Parathyroid adenoma (tissue), 2 donors: ENCODE data around the gene LAMA4.
A peak's percentile ranks its signal among the peaks of the same experiment; 100 is the strongest.

ENCODE experiments used
- H2AFZ ChIP-seq: fragments of 300-600 bp; sonication (generic); one replicate; pipeline ENCODE4 v1.7.0; 2017; ENCODE audit warnings: antibody characterized with exemption, mild to moderate bottlenecking
- H3K27ac ChIP-seq: fragments of 300-600 bp; sonication (generic); one replicate; pipeline ENCODE4 v1.7.0; 2017
- H3K27me3 ChIP-seq: fragments of 300-600 bp; sonication (generic); one replicate; pipeline ENCODE4 v1.7.0; 2017; ENCODE audit warnings: low read length; ENCODE audit not compliant: control insufficient read depth, insufficient read depth
- H3K36me3 ChIP-seq: fragments of 300-600 bp; sonication (generic); one replicate; pipeline ENCODE4 v1.7.0; 2017; ENCODE audit warnings: low read length; ENCODE audit not compliant: control insufficient read depth, insufficient read depth
- H3K4me1 ChIP-seq: fragments of 300-600 bp; sonication (generic); one replicate; pipeline ENCODE4 v1.7.0; 2017; ENCODE audit warnings: control low read depth
- H3K4me2 ChIP-seq: fragments of 300-600 bp; sonication (generic); one replicate; pipeline ENCODE4 v1.7.0; 2017; ENCODE audit warnings: low read length
- H3K4me3 ChIP-seq: fragments of 300-600 bp; sonication (generic); one replicate; pipeline ENCODE4 v1.7.0; 2017; ENCODE audit warnings: low read depth, low read length
- H3K79me2 ChIP-seq: fragments of 300-600 bp; sonication (generic); one replicate; pipeline ENCODE4 v1.7.0; 2017; ENCODE audit warnings: control low read depth
- H3K9ac ChIP-seq: fragments of 300-600 bp; sonication (generic); one replicate; pipeline ENCODE4 v1.7.0; 2017; ENCODE audit warnings: mild to moderate bottlenecking
- H3K9me3 ChIP-seq: fragments of 300-600 bp; sonication (generic); one replicate; pipeline ENCODE4 v1.7.0; 2017; ENCODE audit warnings: low read length; ENCODE audit not compliant: control insufficient read depth
- TF ChIP-seq, protein P1 (sequence below): fragments of 300-600 bp; sonication (generic); IDR thresholded peaks from one replicate; pipeline ENCODE4 v1.7.0; 2017; ENCODE audit warnings: antibody characterized with exemption, mild to moderate bottlenecking
- donor health status: primary hyperparathyroidism.

Gene LAMA4, protein sequence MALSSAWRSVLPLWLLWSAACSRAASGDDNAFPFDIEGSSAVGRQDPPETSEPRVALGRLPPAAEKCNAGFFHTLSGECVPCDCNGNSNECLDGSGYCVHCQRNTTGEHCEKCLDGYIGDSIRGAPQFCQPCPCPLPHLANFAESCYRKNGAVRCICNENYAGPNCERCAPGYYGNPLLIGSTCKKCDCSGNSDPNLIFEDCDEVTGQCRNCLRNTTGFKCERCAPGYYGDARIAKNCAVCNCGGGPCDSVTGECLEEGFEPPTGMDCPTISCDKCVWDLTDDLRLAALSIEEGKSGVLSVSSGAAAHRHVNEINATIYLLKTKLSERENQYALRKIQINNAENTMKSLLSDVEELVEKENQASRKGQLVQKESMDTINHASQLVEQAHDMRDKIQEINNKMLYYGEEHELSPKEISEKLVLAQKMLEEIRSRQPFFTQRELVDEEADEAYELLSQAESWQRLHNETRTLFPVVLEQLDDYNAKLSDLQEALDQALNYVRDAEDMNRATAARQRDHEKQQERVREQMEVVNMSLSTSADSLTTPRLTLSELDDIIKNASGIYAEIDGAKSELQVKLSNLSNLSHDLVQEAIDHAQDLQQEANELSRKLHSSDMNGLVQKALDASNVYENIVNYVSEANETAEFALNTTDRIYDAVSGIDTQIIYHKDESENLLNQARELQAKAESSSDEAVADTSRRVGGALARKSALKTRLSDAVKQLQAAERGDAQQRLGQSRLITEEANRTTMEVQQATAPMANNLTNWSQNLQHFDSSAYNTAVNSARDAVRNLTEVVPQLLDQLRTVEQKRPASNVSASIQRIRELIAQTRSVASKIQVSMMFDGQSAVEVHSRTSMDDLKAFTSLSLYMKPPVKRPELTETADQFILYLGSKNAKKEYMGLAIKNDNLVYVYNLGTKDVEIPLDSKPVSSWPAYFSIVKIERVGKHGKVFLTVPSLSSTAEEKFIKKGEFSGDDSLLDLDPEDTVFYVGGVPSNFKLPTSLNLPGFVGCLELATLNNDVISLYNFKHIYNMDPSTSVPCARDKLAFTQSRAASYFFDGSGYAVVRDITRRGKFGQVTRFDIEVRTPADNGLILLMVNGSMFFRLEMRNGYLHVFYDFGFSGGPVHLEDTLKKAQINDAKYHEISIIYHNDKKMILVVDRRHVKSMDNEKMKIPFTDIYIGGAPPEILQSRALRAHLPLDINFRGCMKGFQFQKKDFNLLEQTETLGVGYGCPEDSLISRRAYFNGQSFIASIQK (N-terminal part only)

DNA sequence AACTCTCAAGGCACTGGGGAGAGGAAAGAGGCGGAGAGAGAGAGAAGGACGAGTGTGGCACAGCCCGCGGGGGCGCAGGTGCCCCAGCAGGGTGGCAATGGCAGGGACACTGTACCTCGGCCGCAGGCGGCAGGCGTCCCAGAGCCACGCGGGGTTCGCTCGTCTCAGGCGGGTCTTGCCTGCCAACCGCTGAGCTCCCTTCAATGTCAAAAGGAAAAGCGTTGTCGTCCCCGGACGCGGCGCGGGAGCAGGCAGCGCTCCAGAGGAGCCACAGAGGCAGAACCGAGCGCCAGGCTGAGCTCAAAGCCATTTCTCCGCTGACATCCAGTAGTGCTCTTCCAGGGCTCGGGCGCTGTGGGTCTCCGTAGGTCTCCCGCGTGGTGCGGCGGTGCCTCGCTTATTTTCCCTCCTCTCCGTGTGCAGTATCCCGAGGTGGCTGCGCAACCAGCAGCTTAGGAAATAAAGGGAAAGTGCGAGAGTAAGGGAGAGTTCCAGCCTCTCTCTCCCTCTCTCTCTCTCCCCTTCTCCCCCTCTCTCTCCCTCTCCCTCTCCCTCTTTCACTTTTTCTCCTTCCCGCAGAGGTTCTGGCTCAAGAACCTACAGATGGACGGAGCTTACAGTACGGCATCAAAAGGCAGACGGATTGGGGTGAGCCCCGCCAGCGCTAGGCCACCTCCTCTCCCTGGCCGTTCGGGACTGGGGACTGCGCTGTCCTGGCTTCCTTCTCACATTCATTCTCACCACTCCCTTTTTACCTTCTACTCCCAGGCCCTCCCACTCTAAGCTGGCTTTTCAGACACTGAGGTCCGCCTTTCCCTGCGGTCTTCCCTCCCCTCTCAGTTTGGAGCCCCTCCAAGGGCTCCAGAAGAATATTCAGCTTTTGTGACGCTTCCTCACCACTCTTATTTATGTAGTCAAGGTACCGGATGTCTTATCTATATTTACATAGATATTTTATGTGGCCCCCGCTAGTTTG is at the start of gene LAMA4:
LAMA4 (minus strand) TSS at position 727 of the 976 bp plus-strand sequence; CDS start at position 310, 417 bp downstream.
- Histone ChIP-seq H3K4me2 (peak within 1 kb of the TSS; percentile 62), H3K4me3 (peak within 1 kb of the TSS; percentile 70), H3K79me2 (no peaks in the 10 kb centered on the region), H3K4me1 (no peaks in the 10 kb centered on the region), H3K36me3 (no peaks in the 10 kb centered on the region), H3K9me3 (no peaks in the 10 kb centered on the region), H3K27me3 (no peaks in the 10 kb centered on the region), H3K9ac (no peak within 1 kb of the TSS), H3K27ac (peak within 1 kb of the TSS; percentile 26), H2AFZ (peak within 1 kb of the TSS; percentile 64)
- TF ChIP-seq, protein P1, sequence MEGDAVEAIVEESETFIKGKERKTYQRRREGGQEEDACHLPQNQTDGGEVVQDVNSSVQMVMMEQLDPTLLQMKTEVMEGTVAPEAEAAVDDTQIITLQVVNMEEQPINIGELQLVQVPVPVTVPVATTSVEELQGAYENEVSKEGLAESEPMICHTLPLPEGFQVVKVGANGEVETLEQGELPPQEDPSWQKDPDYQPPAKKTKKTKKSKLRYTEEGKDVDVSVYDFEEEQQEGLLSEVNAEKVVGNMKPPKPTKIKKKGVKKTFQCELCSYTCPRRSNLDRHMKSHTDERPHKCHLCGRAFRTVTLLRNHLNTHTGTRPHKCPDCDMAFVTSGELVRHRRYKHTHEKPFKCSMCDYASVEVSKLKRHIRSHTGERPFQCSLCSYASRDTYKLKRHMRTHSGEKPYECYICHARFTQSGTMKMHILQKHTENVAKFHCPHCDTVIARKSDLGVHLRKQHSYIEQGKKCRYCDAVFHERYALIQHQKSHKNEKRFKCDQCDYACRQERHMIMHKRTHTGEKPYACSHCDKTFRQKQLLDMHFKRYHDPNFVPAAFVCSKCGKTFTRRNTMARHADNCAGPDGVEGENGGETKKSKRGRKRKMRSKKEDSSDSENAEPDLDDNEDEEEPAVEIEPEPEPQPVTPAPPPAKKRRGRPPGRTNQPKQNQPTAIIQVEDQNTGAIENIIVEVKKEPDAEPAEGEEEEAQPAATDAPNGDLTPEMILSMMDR = no peak

DNA sequence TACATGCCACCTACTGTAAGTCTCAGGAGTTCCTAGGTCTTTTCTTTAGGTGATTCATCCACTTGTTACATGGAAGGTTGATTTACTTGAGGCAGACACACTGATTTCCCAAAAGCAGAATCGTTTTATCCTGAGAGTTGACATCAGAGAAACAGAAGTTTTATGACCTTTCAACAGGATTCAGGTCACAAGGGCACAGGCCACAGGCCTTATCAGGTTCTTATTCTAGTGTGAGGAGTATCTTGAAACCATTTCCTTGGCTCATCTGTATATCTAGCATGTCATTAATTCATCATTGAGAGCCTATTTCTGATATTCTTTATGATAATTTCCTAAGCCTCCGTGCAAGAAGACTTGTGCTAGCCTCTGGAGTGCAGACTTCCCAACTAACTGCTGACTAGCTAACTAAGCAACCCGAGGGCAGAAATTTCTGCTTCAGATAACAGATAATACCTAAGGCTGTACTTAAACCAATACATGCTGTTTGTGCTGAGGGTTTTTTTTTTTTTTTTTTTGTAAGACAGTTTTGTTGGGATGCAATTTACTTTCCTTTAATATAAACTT is 47.9 kb upstream of the LAMA4 start:
- Histone ChIP-seq H3K4me1 (no peaks in the 10 kb centered on the region), H3K27me3 (no peaks in the 10 kb centered on the region), H3K4me2 (no peak overlapping the region), H3K9me3 (no peaks in the 10 kb centered on the region), H2AFZ (no peak overlapping the region), H3K4me3 (no peak overlapping the region), H3K79me2 (no peaks in the 10 kb centered on the region), H3K36me3 (no peaks in the 10 kb centered on the region), H3K9ac (no peak overlapping the region), H3K27ac (no peak overlapping the region)
- TF ChIP-seq, protein P1 = no peak

DNA sequence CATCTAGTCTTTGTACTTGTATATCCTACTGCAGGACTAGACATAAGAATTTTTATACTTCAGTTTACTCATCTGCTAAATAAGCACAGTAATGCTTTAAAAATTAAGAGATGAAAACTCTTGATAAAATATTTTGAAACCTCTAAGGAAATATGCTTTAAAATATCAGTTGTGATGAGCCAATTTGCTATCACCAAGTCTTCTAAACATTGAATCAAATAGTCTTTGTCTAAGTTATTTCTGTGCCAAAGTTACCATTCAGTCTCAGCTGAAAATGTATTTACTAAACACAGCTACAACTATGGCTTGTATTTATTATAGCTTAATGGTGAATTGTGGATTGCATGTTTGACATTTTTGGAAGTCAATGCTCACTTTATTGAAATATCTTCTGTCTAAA is 46.5 kb upstream of the LAMA4 start:
- Histone ChIP-seq H3K4me2 (no peak overlapping the region), H3K9me3 (no peaks in the 10 kb centered on the region), H3K36me3 (no peaks in the 10 kb centered on the region), H3K79me2 (no peaks in the 10 kb centered on the region), H3K27ac (no peak overlapping the region), H3K27me3 (no peaks in the 10 kb centered on the region), H3K9ac (no peak overlapping the region), H3K4me3 (no peak overlapping the region), H3K4me1 (no peaks in the 10 kb centered on the region), H2AFZ (no peak overlapping the region)
- TF ChIP-seq, protein P1 = no peak

DNA sequence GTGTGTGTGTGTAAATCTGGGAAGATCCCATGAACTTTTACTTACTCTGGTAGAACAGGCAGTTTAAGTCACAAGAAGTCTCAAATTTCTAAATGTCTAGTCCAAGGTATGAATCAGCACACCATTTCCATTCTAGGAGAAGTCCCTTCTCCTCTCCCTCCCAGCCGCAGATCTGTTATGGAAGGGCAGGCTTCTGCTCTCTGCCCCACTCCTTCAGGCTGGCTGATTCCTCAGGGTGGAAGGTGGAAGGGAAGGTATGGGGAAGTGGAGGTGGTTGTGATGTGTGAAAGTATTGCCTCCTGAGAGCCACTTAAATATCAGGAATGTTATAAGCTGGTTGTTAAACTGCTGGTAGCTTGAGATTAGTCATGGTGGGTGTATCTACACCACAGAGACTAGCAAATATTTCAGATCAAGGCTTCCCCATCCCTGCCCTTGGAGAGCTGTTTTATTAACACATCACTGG is 44.5 kb upstream of the LAMA4 start:
- H3K36me3 ChIP-seq = no peaks in the 10 kb centered on the region
- H3K4me1 ChIP-seq = no peaks in the 10 kb centered on the region
- no peak overlapping the region for H3K9ac ChIP-seq
- no peak overlapping the region for H3K4me3 ChIP-seq
- TF ChIP-seq, protein P1 = no peak
- no peak overlapping the region for H3K27ac ChIP-seq
- no peak overlapping the region for H3K4me2 ChIP-seq
- no peaks in the 10 kb centered on the region for H3K9me3 ChIP-seq
- H3K27me3 ChIP-seq = no peaks in the 10 kb centered on the region
- no peak overlapping the region for H2AFZ ChIP-seq
- no peaks in the 10 kb centered on the region for H3K79me2 ChIP-seq
